ENCODE results near the gene FANCG. TPM values are rescaled to one million over a fixed set of nuclear protein-coding genes. Genes with fewer than 3 reads are reported as not detected.

FANCG gene
- total RNA-seq, 2 experiments from 2014 or later, result 92.8 to 93.4 TPM

DNA sequence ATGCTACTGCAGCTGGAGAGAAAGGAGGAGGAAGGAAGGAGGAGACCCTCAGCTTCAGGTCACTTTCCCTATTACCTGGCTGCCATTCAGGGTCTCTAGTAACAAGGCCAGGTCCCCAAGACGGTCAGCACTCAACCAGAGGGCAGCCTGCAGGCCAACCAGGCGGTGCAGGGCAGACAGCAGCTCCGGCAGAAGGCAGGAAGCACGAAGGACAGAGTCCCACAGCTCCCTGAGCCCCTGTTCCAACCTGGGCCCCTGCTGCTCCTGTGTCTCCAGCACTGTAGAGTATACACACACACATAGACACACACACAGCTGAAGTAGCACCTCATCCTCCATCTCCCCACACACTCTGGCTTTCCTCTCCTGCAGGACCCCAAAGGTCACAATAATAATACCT, 1.7 kb downstream of the FANCG start:
- ATAC-seq, result no peak
- DNase-seq, result no peak
- Mint-ChIP-seq H3K27me3 (no peaks in the 10 kb centered on the region), H3K4me3 (peak overlapping the region; percentile 81), H3K9me3 (ENCODE audit: low read depth) (no peaks in the 10 kb centered on the region), H3K27ac (peak overlapping the region; percentile 96), H3K4me1 (peaks cover 29% of the 10 kb centered on the region), H3K36me3 (ENCODE audit: low read depth) (peaks cover 43% of the 10 kb centered on the region)
- intact Hi-C loops (cut with DNase I, micrococcal nuclease), result loop anchor here in 1 of 2 experiments (10.0 kb wide), 1 partner anchor 1783 kb away; the partner anchor contains the start of gene NFX1
- POLR2A ChIA-PET, result interaction anchor here (0.5 to 2.4 kb wide), 3 partner anchors 17 to 26 kb away, joined by 3 to 10 read pairs (median 3); partner anchors contain the start of gene STOML2
- CTCF ChIA-PET, result interaction anchor here (1.1 to 7.5 kb wide), 2 partner anchors 18 to 38 kb away, joined by 3 to 54 read pairs; partner anchors contain the start of genes ATOSB and PIGO

- H3K9me3 Mint-ChIP-seq (ENCODE audit: low read depth), result no peaks in the 10 kb centered on the region
- no peak overlapping the region for H3K4me3 Mint-ChIP-seq
- peaks cover 34% of the 10 kb centered on the region for H3K4me1 Mint-ChIP-seq
- ChIA-PET CTCF (interaction anchor here (0.9 to 7.5 kb wide), 4 partner anchors 8 to 177 kb away, joined by 3 to 54 read pairs (median 4); partner anchors contain the start of genes ATOSB and PIGO), POLR2A (interaction anchor here (0.9 to 1.1 kb wide), 2 partner anchors 27 to 75 kb away, joined by 3 read pairs; no protein-coding TSS in a partner anchor)
- no peak for DNase-seq
- H3K36me3 Mint-ChIP-seq (ENCODE audit: low read depth), result peaks cover 48% of the 10 kb centered on the region
- ATAC-seq, result no peak
- intact Hi-C loops (cut with DNase I, micrococcal nuclease), result loop anchor here in 1 of 2 experiments (10.0 kb wide), 1 partner anchor 1782 kb away; the partner anchor contains the start of gene NFX1
- no peaks in the 10 kb centered on the region for H3K27me3 Mint-ChIP-seq
- no peak overlapping the region for H3K27ac Mint-ChIP-seq
Observed at GRCh38 chr9:35076848-35077247, 2.9 kb downstream of the FANCG start.

- ChIA-PET CTCF (interaction anchor here (0.7 to 7.5 kb wide), 2 partner anchors 21 to 176 kb away, joined by 3 to 54 read pairs; partner anchors contain the start of gene PIGO), POLR2A (no interaction called here)
- no peak for DNase-seq
- H3K27ac Mint-ChIP-seq, result no peak overlapping the region
- no peak overlapping the region for H3K4me3 Mint-ChIP-seq
- intact Hi-C loops (cut with DNase I, micrococcal nuclease), result loop anchor here in 1 of 2 experiments (10.0 kb wide), 1 partner anchor 1781 kb away; the partner anchor contains the start of gene NFX1
- H3K4me1 Mint-ChIP-seq, result peaks cover 41% of the 10 kb centered on the region
- ATAC-seq, result no peak
- no peaks in the 10 kb centered on the region for H3K9me3 Mint-ChIP-seq (ENCODE audit: low read depth)
- peaks cover 60% of the 10 kb centered on the region for H3K36me3 Mint-ChIP-seq (ENCODE audit: low read depth)
- H3K27me3 Mint-ChIP-seq, result no peaks in the 10 kb centered on the region
Observed at GRCh38 chr9:35075358-35075757, 4.4 kb downstream of the FANCG start.

DNA sequence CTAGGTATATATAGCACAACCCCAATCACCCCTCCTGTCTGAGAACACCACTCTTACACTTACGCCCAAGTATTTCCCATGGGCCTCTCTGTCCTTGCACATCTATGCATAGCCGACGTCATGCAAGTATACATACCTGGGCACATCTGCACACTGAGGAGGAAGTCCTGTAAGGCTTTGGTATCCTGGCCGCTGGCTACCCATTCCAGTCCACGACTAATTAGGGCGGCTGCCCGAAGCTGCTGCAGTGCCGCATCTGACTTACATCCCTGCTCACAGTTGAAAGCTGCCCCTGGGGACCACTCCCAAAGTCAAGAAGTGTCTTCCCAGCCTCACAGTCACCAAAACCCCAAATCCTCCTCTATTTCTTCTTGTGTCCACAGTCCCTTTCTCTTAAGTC, 5.0 kb downstream of the FANCG start:
- DNase-seq (no peak), ATAC-seq (no peak)
- H3K4me3 Mint-ChIP-seq, result no peak overlapping the region
- no peaks in the 10 kb centered on the region for H3K9me3 Mint-ChIP-seq (ENCODE audit: low read depth)
- H3K36me3 Mint-ChIP-seq (ENCODE audit: low read depth), result peaks cover 64% of the 10 kb centered on the region
- H3K27me3 Mint-ChIP-seq, result no peaks in the 10 kb centered on the region
- no peak overlapping the region for H3K27ac Mint-ChIP-seq
- ChIA-PET POLR2A (no interaction called here), CTCF (interaction anchor here (7.5 kb wide), 1 partner anchor 21 kb away, joined by 54 read pairs; the partner anchor contains the start of gene PIGO)
- intact Hi-C loops (cut with DNase I, micrococcal nuclease), result loop anchor here in 1 of 2 experiments (5.0 to 10.0 kb wide), 3 partner anchors 437 to 1780 kb away; partner anchors contain the start of genes CCDC107, NFX1, RMRP and SIGMAR1
- H3K4me1 Mint-ChIP-seq, result peaks cover 42% of the 10 kb centered on the region

GRCh38 chr9:35074141-35074540, 5.6 kb downstream of the FANCG start:
- ATAC-seq (no peak), DNase-seq (no peak)
- intact Hi-C loops (cut with DNase I, micrococcal nuclease), result loop anchor here in 1 of 2 experiments (5.0 to 10.0 kb wide), 3 partner anchors 437 to 1779 kb away; partner anchors contain the start of genes CCDC107, NFX1, RMRP and SIGMAR1
- no peak overlapping the region for H3K27ac Mint-ChIP-seq
- no peak overlapping the region for H3K4me3 Mint-ChIP-seq
- H3K9me3 Mint-ChIP-seq (ENCODE audit: low read depth), result no peaks in the 10 kb centered on the region
- CTCF ChIA-PET, result interaction anchor here (0.6 to 0.7 kb wide), 2 partner anchors 10 to 53 kb away, joined by 3 to 4 read pairs; no protein-coding TSS in a partner anchor
- no peaks in the 10 kb centered on the region for H3K27me3 Mint-ChIP-seq
- peaks cover 49% of the 10 kb centered on the region for H3K4me1 Mint-ChIP-seq
- POLR2A ChIA-PET, result no interaction called here
- peaks cover 68% of the 10 kb centered on the region for H3K36me3 Mint-ChIP-seq (ENCODE audit: low read depth)

- CTCF ChIA-PET, result interaction anchor here (0.7 to 1.8 kb wide), 2 partner anchors 9 to 480 kb away, joined by 4 read pairs; no protein-coding TSS in a partner anchor
- Mint-ChIP-seq H3K9me3 (ENCODE audit: low read depth) (no peaks in the 10 kb centered on the region), H3K27me3 (no peaks in the 10 kb centered on the region), H3K27ac (peak overlapping the region; percentile 91), H3K4me1 (peaks cover 53% of the 10 kb centered on the region), H3K36me3 (ENCODE audit: low read depth) (peaks cover 76% of the 10 kb centered on the region), H3K4me3 (peak overlapping the region; percentile 91)
- intact Hi-C loops (cut with DNase I, micrococcal nuclease), result loop anchor here in 1 of 2 experiments (2.0 to 10.0 kb wide), 5 partner anchors 436 to 1778 kb away; partner anchors contain the start of genes CCDC107, CREB3, NFX1 and RMRP
- DNase-seq (peak; percentile 25), ATAC-seq (no peak)
- POLR2A ChIA-PET, result interaction anchor here (0.8 kb wide), 1 partner anchor 72 kb away, joined by 3 read pairs; no protein-coding TSS in a partner anchor
Observed at GRCh38 chr9:35073279-35073612, 6.5 kb downstream of the FANCG start.

- ChIA-PET CTCF (interaction anchor here (0.7 to 2.5 kb wide), 9 partner anchors 21 to 481 kb away, joined by 3 to 15 read pairs (median 4); partner anchors contain the start of gene PIGO), POLR2A (interaction anchor here (0.5 to 2.3 kb wide), 8 partner anchors 8 to 742 kb away, joined by 3 to 15 read pairs (median 3); partner anchors contain the start of genes FANCG, HINT2 and STOML2)
- Mint-ChIP-seq H3K9me3 (ENCODE audit: low read depth) (no peaks in the 10 kb centered on the region), H3K27ac (peak within 1 kb of the TSS; percentile 95), H3K36me3 (ENCODE audit: low read depth) (peaks cover 76% of the 10 kb centered on the region), H3K4me3 (peak within 1 kb of the TSS; percentile 91), H3K27me3 (no peaks in the 10 kb centered on the region), H3K4me1 (peaks cover 53% of the 10 kb centered on the region)
- peak; percentile 93 for ATAC-seq
- DNase-seq, result peak; percentile 99
- intact Hi-C loops (cut with DNase I, micrococcal nuclease), result loop anchor here (1.0 to 10.0 kb wide), 13 partner anchors 8 to 1778 kb away; partner anchors contain the start of genes DNAJB5 (in 2 of the 2), PIGO (in 2 of the 2), ATOSB (in 1 of the 2) and CCDC107 (in 1 of the 2)
Observed at GRCh38 chr9:35072461-35073278, 7.1 kb downstream of the FANCG start, which contains the start of gene VCP. Gene VCP, minus strand, starts transcription at chr9:35072625. Its CDS starts 272 bp downstream, at chr9:35072353.

DNA sequence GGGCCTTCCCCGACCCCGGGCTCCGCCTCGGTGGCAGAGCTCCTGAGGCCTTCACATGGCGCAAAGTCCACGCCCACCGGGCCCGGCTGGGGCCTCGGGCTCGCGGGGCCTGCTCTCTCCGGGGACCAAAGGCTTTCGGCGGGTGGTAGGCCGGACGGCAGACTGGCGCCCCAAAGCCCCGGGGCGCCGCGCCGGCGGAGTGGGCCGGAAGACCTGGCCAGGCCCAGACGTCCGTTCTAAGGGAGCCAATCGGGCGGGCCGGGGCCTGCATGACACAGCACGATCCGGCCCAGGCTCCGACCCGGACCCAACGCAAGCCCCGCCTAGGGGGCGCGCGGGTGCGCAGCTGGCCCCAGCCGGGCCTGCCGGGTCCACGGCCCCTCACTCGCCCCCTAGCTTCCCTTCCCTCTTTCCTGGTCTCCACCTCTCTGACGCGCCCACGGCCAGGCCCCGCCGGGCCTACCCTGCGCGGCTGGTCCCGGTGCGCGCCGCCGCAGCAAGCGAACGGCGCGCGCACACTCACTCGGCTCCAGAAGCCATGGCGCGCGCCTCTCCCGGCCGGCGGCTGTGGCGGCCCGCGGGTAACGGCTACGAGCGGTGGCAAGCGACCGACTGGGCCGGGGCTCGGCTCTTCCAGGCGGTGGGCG, 7.8 kb downstream of the FANCG start:
- CTCF ChIA-PET, result interaction anchor here (0.7 to 2.5 kb wide), 13 partner anchors 9 to 482 kb away, joined by 3 to 15 read pairs (median 4); partner anchors contain the start of gene PIGO
- peaks cover 75% of the 10 kb centered on the region for H3K36me3 Mint-ChIP-seq (ENCODE audit: low read depth)
- peak overlapping the region; percentile 91 for H3K4me3 Mint-ChIP-seq
- intact Hi-C loops (cut with DNase I, micrococcal nuclease), result loop anchor here (1.0 to 10.0 kb wide), 14 partner anchors 8 to 1777 kb away; partner anchors contain the start of genes DNAJB5 (in 2 of the 2), PIGO (in 2 of the 2), ATOSB (in 1 of the 2) and CCDC107 (in 1 of the 2)
- H3K9me3 Mint-ChIP-seq (ENCODE audit: low read depth), result no peaks in the 10 kb centered on the region
- H3K27me3 Mint-ChIP-seq, result no peaks in the 10 kb centered on the region
- ATAC-seq (peak; percentile 47), DNase-seq (peak; percentile 83)
- POLR2A ChIA-PET, result interaction anchor here (0.6 to 2.3 kb wide), 8 partner anchors 9 to 743 kb away, joined by 3 to 15 read pairs (median 4); partner anchors contain the start of genes FANCG, HINT2 and STOML2
- H3K27ac Mint-ChIP-seq, result peak overlapping the region; percentile 95
- peaks cover 56% of the 10 kb centered on the region for H3K4me1 Mint-ChIP-seq

- no peaks in the 10 kb centered on the region for H3K27me3 Mint-ChIP-seq
- POLR2A ChIA-PET, result interaction anchor here (0.6 to 2.3 kb wide), 7 partner anchors 10 to 43 kb away, joined by 3 to 15 read pairs (median 5); partner anchors contain the start of genes FANCG and STOML2
- no peaks in the 10 kb centered on the region for H3K9me3 Mint-ChIP-seq (ENCODE audit: low read depth)
- CTCF ChIA-PET, result interaction anchor here (0.5 to 2.5 kb wide), 13 partner anchors 9 to 1335 kb away, joined by 3 to 15 read pairs (median 4); partner anchors contain the start of genes FANCG and PIGO
- no peak for ATAC-seq
- peak overlapping the region; percentile 91 for H3K4me3 Mint-ChIP-seq
- intact Hi-C loops (cut with DNase I, micrococcal nuclease), result loop anchor here in 1 of 2 experiments (2.0 to 10.0 kb wide), 4 partner anchors 434 to 1776 kb away; partner anchors contain the start of genes CCDC107, NFX1, RMRP and SIGMAR1
- peak overlapping the region; percentile 95 for H3K27ac Mint-ChIP-seq
- H3K4me1 Mint-ChIP-seq, result peaks cover 59% of the 10 kb centered on the region
- H3K36me3 Mint-ChIP-seq (ENCODE audit: low read depth), result peaks cover 76% of the 10 kb centered on the region
- no peak for DNase-seq
Observed at GRCh38 chr9:35070823-35071813, 8.6 kb downstream of the FANCG start.
